GM19240 (cell line): Measurements from ENCODE around the gene SGK1.

Source experiments
- DNase-seq: peaks from one replicate; pipeline ENCODE4 v3.0.0; 2011; ENCODE audit warnings: low spot score; ENCODE audit not compliant: insufficient read length

SGK1 gene

DNA sequence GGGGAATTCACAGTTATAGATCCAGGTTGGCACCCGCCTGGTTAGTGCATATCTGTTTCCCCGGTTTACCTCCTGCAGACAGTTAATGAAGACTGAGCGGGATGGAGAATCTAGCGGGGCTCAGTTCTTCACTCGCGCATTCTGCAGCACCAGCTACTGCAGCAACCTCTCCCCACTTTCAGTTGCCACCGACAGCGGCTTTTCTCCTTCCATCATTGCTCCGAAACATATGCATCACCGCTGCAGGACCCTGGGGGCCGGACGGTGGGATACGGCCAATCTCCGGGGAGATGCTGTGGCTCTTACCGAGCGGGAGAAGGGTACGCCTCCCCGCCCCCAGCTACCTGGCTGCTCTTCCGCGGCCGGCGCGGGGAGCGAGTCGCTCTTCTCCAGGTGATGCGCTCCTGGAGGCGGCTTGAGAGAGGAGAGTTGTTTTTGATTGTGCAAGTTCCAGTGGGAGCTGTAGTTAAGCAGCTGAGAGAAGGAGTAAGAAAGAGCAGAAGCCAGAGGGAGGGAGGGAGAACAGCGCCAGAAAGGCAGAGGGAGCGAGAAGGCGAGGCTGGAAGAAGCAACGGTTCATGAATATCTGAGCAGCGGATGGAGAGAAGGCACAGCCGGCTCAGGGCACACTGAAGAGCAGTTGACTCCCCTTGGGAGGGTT, at the start of gene SGK1:
Gene SGK1, minus strand, starts transcription at position 642 of the 661 bp plus-strand sequence. CDS start 652 bp downstream, outside the sequence.
- DNase-seq = no peak

- no peak for DNase-seq
These were observed 45.6 kb upstream of the SGK1 start for GRCh38 chr6:134363323-134364039.

DNA sequence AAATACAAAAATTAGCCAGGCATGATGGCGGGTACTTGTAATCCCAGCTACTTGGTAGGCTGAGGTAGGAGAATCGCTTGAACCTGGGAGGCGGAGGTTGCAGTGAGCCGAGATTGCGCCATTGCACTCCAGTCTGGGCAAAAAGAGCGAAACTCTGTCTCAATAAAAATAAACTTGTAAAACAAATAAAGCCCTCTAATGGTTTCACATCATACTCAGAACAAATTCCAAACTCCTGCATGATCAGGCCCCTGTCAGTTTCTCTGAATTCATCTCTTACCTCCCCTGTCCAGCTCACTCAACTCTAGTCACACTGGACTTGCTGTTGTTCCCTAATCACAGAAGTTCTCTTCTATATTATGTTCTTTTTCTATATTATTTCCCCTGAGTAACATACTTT, 43.1 kb upstream of the SGK1 start:
- no peak for DNase-seq

GRCh38 chr6:134359302-134359701, 41.4 kb upstream of the SGK1 start:
- no peak for DNase-seq

GRCh38 chr6:134358320-134358719, 40.4 kb upstream of the SGK1 start:
- no peak for DNase-seq

- no peak for DNase-seq
These were observed 39.1 kb upstream of the SGK1 start for GRCh38 chr6:134357022-134357487.

DNA sequence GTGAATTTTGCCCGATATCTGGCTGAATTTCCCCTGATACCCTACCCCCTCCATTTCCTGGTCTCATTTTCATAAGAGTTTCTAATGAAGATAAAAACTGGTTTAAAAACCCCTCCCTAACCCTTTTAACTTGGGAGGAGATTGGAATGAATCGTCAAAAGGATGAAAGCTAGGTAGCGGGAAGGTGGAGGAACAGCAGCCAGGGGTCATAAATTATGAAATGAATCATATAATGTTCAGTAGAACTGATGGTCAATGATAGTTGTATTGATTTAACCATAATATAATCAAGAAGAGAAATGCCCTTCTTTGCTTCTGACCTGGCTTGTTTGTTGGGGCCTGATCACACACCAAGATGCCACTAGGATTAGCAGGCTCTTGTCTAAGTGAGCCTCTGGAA, 38.5 kb upstream of the SGK1 start:
- no peak for DNase-seq

GRCh38 chr6:134352786-134353480, 35.0 kb upstream of the SGK1 start:
- DNase-seq = no peak

- no peak for DNase-seq
These were observed 33.9 kb upstream of the SGK1 start for GRCh38 chr6:134351615-134352474.

DNA sequence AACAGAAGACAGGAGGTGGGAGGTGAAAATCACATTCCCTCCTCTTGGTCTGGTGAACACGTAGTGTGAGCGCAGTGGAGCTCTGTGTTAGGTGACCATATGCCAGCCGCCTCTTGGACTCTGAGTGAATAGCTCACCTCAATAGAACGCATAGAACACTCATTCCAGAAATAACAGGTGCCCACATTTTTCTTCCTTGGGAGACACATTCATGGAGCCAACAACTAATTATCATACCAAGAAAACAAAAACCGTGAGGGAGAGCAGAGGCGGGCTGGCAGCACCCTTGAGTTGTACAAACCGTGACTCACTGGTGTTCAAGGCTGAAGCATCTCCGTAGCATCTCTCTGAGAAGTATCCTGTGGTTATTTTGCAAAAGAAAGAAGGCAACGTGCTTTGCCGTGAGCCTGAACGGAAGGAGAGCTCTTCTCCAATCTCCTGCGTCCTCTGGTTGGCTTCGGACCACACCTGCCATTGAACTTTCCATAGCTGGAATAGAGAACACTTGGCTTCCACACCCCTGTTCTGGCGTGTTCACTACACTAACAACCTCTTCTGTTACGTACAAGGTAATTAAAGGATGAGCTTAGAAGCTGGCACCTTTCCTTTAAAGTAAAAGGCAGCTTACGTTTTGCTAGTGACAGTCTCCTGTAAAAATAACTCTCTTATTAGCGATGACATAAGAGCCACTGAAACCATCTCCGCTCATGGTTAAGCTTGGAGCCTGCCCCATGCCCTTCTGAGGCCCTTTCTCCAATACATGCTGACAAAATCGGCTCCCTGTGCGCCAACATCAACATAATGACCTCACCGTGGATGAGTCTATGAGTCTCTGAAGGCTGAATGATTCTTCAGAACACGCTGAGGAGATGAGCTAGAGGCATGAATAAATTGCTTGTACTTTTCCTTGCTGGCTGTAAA, 30.2 kb upstream of the SGK1 start:
- no peak for DNase-seq

DNA sequence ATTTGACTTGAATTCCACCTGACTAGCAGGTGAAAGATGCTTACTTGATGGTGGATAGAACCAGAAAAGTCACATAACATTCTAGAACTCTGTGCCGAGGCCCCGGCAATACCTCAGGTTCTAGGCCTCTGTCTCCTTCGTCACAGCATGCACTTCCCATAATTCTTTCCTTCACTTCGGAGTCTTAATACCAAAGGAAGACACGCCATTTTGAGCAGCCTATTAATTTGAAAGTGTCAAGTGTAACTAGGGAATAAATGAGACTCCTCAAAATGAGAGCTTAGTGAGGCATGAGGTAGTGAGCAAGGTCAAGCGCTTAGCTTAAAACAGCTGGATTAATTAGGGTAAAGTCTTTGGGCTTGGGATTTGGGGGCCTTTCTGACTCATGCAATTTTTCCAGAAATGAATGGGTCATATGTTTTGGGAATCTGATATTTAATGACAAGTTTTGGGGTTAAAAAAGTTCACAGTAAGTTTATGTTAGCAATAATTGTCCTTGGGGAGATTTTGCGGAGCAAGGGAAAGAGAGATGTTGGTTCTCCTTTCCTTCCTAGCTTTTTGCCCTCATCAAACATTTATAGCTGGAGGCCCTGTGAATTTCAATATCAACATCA, 29.1 kb upstream of the SGK1 start:
- no peak for DNase-seq

GRCh38 chr6:134345789-134346188, 27.9 kb upstream of the SGK1 start:
- no peak for DNase-seq

- DNase-seq = no peak
These were observed 25.2 kb upstream of the SGK1 start for GRCh38 chr6:134343066-134343465.

DNA sequence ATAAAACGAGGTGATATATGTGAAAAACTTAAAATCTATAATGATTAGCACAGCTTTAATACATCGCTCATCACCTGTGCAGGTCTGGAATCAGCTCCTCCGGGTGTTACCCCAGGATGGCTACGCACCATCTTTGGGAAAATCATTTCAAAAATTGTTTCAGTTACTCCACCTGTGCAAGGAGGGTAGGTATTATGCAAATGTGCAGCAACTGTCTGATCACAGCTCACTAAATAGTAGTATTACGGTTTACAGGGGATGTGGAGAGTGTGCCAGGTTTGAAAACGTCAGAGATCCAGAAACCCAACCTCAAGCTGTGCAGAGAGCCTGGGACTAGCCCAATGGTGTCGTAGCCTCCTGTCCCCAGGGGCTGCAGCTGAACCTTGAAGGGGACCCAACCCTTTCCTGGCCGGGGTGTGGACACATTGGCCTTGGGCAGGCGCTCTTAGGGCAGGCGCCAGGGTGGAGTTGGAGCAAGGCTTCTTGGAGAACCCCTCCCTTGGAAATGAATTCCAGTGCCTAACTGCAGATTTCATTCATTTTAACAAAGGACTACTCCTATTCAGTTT, 24.2 kb upstream of the SGK1 start:
- no peak for DNase-seq

- no peak for DNase-seq
These were observed 22.5 kb upstream of the SGK1 start for GRCh38 chr6:134340179-134340975.

- DNase-seq = no peak
These were observed 21.3 kb upstream of the SGK1 start for GRCh38 chr6:134339216-134339615.

DNA sequence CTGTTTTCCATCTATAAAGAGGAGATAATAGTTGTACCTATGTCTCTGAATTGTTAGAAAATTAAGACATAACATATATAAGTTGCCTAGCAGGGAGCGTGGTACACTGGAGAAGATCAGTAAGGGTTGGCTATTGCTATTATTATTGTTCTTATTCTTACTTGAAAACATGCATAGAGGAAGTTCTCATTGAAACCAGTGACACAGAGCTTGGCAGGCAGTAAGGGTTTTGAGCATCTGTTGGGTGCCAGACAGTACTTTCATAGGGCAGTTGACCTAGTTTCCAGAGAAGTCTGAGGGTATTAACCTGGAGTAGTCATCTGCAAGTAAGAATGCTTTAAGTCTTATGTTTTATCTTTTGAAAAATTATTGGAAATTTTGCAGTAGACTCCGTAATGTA, 13.3 kb upstream of the SGK1 start:
- DNase-seq = no peak

- DNase-seq = no peak
These were observed 12.6 kb upstream of the SGK1 start for GRCh38 chr6:134330555-134330954.

DNA sequence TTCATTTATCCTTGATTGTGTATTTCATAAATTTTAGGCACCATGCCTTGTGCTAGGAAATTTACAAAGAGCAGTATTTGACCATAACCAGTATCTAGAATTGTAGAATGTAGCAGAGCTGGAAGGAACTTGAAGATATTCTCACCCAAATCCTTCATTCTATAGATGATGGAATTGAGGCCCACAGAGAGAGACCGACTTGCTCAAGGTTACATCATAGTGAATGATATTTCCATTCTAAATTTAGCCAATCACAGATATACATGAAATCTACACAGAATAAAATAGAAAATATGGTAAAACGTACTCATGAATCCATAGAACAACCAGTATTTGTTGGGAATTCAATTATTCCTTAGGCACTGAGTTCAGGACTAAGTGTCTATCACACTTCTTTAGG, 10.9 kb upstream of the SGK1 start:
- no peak for DNase-seq
